Parathyroid adenoma (tissue), 2 donors: ENCODE results near the gene OLIG1.

Experiments
- H2AFZ ChIP-seq: fragments of 300-600 bp; sonication (generic); one replicate; pipeline ENCODE4 v1.7.0; 2017; ENCODE audit warnings: antibody characterized with exemption, mild to moderate bottlenecking
- H3K27ac ChIP-seq: fragments of 300-600 bp; sonication (generic); one replicate; pipeline ENCODE4 v1.7.0; 2017
- H3K27me3 ChIP-seq: fragments of 300-600 bp; sonication (generic); one replicate; pipeline ENCODE4 v1.7.0; 2017; ENCODE audit warnings: low read length; ENCODE audit not compliant: control insufficient read depth, insufficient read depth
- H3K36me3 ChIP-seq: fragments of 300-600 bp; sonication (generic); one replicate; pipeline ENCODE4 v1.7.0; 2017; ENCODE audit warnings: low read length; ENCODE audit not compliant: control insufficient read depth, insufficient read depth
- H3K4me1 ChIP-seq: fragments of 300-600 bp; sonication (generic); one replicate; pipeline ENCODE4 v1.7.0; 2017; ENCODE audit warnings: control low read depth
- H3K4me2 ChIP-seq: fragments of 300-600 bp; sonication (generic); one replicate; pipeline ENCODE4 v1.7.0; 2017; ENCODE audit warnings: low read length
- H3K4me3 ChIP-seq: fragments of 300-600 bp; sonication (generic); one replicate; pipeline ENCODE4 v1.7.0; 2017; ENCODE audit warnings: low read depth, low read length
- H3K79me2 ChIP-seq: fragments of 300-600 bp; sonication (generic); one replicate; pipeline ENCODE4 v1.7.0; 2017; ENCODE audit warnings: control low read depth
- H3K9ac ChIP-seq: fragments of 300-600 bp; sonication (generic); one replicate; pipeline ENCODE4 v1.7.0; 2017; ENCODE audit warnings: mild to moderate bottlenecking
- H3K9me3 ChIP-seq: fragments of 300-600 bp; sonication (generic); one replicate; pipeline ENCODE4 v1.7.0; 2017; ENCODE audit warnings: low read length; ENCODE audit not compliant: control insufficient read depth
- TF ChIP-seq, protein P1 (sequence below): fragments of 300-600 bp; sonication (generic); IDR thresholded peaks from one replicate; pipeline ENCODE4 v1.7.0; 2017; ENCODE audit warnings: antibody characterized with exemption, mild to moderate bottlenecking
- donor health status: primary hyperparathyroidism.

Gene OLIG1

DNA sequence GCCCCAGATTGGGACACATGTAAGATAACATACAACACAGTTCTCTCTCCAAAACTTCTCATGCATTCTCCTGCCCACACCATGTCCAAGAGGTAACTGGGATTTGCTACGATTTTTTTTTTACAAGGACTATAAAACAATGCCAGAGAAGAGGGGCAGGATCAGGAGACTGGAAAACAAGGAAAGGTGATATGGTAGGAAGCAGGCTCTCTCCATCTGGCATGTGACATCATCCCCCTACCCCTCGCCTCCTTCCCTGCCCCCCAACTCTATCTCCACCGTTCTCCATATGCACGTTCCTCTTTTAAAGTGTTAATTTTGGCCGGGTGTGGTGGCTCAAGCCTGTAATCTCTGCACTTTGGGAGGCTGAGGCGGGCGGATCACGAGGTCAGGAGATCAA is 23.5 kb upstream of the OLIG1 start:
- no peaks in the 10 kb centered on the region for H3K79me2 ChIP-seq
- TF ChIP-seq, protein P1, sequence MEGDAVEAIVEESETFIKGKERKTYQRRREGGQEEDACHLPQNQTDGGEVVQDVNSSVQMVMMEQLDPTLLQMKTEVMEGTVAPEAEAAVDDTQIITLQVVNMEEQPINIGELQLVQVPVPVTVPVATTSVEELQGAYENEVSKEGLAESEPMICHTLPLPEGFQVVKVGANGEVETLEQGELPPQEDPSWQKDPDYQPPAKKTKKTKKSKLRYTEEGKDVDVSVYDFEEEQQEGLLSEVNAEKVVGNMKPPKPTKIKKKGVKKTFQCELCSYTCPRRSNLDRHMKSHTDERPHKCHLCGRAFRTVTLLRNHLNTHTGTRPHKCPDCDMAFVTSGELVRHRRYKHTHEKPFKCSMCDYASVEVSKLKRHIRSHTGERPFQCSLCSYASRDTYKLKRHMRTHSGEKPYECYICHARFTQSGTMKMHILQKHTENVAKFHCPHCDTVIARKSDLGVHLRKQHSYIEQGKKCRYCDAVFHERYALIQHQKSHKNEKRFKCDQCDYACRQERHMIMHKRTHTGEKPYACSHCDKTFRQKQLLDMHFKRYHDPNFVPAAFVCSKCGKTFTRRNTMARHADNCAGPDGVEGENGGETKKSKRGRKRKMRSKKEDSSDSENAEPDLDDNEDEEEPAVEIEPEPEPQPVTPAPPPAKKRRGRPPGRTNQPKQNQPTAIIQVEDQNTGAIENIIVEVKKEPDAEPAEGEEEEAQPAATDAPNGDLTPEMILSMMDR = no peak
- no peaks in the 10 kb centered on the region for H3K9me3 ChIP-seq
- no peak overlapping the region for H2AFZ ChIP-seq
- no peak overlapping the region for H3K27ac ChIP-seq
- no peak overlapping the region for H3K4me2 ChIP-seq
- H3K4me1 ChIP-seq = no peaks in the 10 kb centered on the region
- H3K4me3 ChIP-seq = no peak overlapping the region
- H3K27me3 ChIP-seq = no peaks in the 10 kb centered on the region
- H3K9ac ChIP-seq = no peak overlapping the region
- no peaks in the 10 kb centered on the region for H3K36me3 ChIP-seq

GRCh38 chr21:33047231-33047630 is 22.7 kb upstream of the OLIG1 start:
- Histone ChIP-seq H3K79me2 (no peaks in the 10 kb centered on the region), H3K27ac (no peak overlapping the region), H3K36me3 (no peaks in the 10 kb centered on the region), H3K9ac (no peak overlapping the region), H3K4me1 (no peaks in the 10 kb centered on the region), H2AFZ (no peak overlapping the region), H3K4me3 (no peak overlapping the region), H3K4me2 (no peak overlapping the region), H3K9me3 (no peaks in the 10 kb centered on the region), H3K27me3 (no peaks in the 10 kb centered on the region)
- TF ChIP-seq, protein P1 = no peak

- Histone ChIP-seq H2AFZ (no peak overlapping the region), H3K4me3 (no peak overlapping the region), H3K9ac (no peak overlapping the region), H3K27ac (no peak overlapping the region), H3K27me3 (no peaks in the 10 kb centered on the region), H3K4me1 (no peaks in the 10 kb centered on the region), H3K4me2 (no peak overlapping the region), H3K79me2 (no peaks in the 10 kb centered on the region), H3K9me3 (no peaks in the 10 kb centered on the region), H3K36me3 (no peaks in the 10 kb centered on the region)
- TF ChIP-seq, protein P1 = no peak
Measured at GRCh38 chr21:33051925-33052324, 18.0 kb upstream of the OLIG1 start.

- Histone ChIP-seq H3K4me2 (no peak overlapping the region), H3K9ac (no peak overlapping the region), H3K27me3 (no peaks in the 10 kb centered on the region), H3K36me3 (no peaks in the 10 kb centered on the region), H3K4me3 (no peak overlapping the region), H3K79me2 (no peaks in the 10 kb centered on the region), H2AFZ (no peak overlapping the region), H3K4me1 (no peaks in the 10 kb centered on the region), H3K9me3 (no peaks in the 10 kb centered on the region), H3K27ac (no peak overlapping the region)
- TF ChIP-seq, protein P1 = no peak
Measured at GRCh38 chr21:33053951-33054350, 16.0 kb upstream of the OLIG1 start.

DNA sequence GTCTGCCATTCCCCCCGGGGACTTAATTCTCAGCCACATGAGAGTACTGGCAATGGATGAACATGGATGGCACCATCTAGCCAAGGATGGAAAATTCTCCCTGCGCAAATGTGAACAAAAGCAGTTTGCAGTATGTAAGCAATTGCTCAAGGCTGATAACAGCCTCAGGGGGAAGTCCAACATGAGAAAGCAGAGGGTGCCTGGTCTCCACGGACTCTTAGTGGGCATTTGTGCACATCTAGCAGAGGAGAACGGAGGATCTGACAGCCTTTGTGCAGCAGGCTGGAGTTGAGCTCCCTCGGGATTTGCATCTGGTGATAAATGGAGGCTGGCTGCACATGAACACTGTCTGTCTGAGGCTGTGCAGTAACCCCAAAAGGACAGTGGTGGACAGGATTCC is 13.9 kb upstream of the OLIG1 start:
- H3K36me3 ChIP-seq = no peaks in the 10 kb centered on the region
- no peaks in the 10 kb centered on the region for H3K4me1 ChIP-seq
- H3K9ac ChIP-seq = no peak overlapping the region
- TF ChIP-seq, protein P1 = no peak
- H2AFZ ChIP-seq = no peak overlapping the region
- H3K4me3 ChIP-seq = no peak overlapping the region
- no peaks in the 10 kb centered on the region for H3K9me3 ChIP-seq
- H3K27me3 ChIP-seq = no peaks in the 10 kb centered on the region
- H3K27ac ChIP-seq = no peak overlapping the region
- no peaks in the 10 kb centered on the region for H3K79me2 ChIP-seq
- H3K4me2 ChIP-seq = no peak overlapping the region
